Skeletal muscle tissue (tissue), 1 donor: Measurements from ENCODE around the gene LETM1. TPM values are rescaled to one million over a fixed set of nuclear protein-coding genes. Genes with fewer than 3 reads are reported as not detected.

Experiments used
- total RNA-seq: library from RNA; depleted of rRNA; stranded (reverse); fragments of >200 nt; gene quantifications from one replicate; pipeline ENCODE4 v1.2.3, GENCODE V29; 2014

The LETM1 gene
- total RNA-seq, 1 donor from 2014 or later, result 32.4 TPM

Other genes starting within 250 kb of the LETM1 start
- gene FAM53A, start 171.8 kb downstream of the LETM1 start, total RNA-seq, result 0.52 TPM
- 23.5 TPM for gene SLBP, start 143.8 kb downstream of the LETM1 start, total RNA-seq
- gene TMEM129, start 134.8 kb downstream of the LETM1 start, total RNA-seq, result 7.3 TPM
- gene TACC3, start 134.6 kb downstream of the LETM1 start, total RNA-seq, result 3.7 TPM
- 0.52 TPM for gene FGFR3, start 62.9 kb downstream of the LETM1 start, total RNA-seq
- gene NSD2, start 15.2 kb upstream of the LETM1 start, total RNA-seq, result 41.8 TPM
- 15.1 TPM for gene NELFA, start 152.8 kb upstream of the LETM1 start, total RNA-seq
- 1.0 TPM for gene NAT8L, start 203.2 kb upstream of the LETM1 start, total RNA-seq